ENCODE data around the gene MID1. TPM values are rescaled to one million over a fixed set of nuclear protein-coding genes. Genes with fewer than 3 reads are reported as not detected.

MID1 gene
- total RNA-seq, 6 experiments from 2014 or later: 17.9 to 21.8 (median 18.6) TPM

- TF ChIP-seq CTCF (IDR thresholded peaks at IDR 0.05): no peak
- peaks cover 12% of the 10 kb centered on the region; the same call in 1 of the 2 replicates for H3K4me1 Mint-ChIP-seq (ENCODE audit: low read depth)
- no peak for DNase-seq
- no peaks in the 10 kb centered on the region for H3K36me3 Mint-ChIP-seq (ENCODE audit: low read depth)
- no peaks in the 10 kb centered on the region for H3K27me3 Mint-ChIP-seq (ENCODE audit: insufficient read depth)
- H3K27ac Mint-ChIP-seq: no peak overlapping the region
- H3K4me3 Mint-ChIP-seq: no peak overlapping the region
- H3K9me3 Mint-ChIP-seq: no peaks in the 10 kb centered on the region
These were observed 77.8 kb downstream of the MID1 start for GRCh38 chrX:10542586-10542985.

GRCh38 chrX:10538831-10539230 lies 81.6 kb downstream of the MID1 start:
- H3K9me3 Mint-ChIP-seq: no peaks in the 10 kb centered on the region
- H3K27ac Mint-ChIP-seq: no peak overlapping the region
- no peak overlapping the region for H3K4me3 Mint-ChIP-seq
- TF ChIP-seq CTCF (IDR thresholded peaks at IDR 0.05): no peak
- no peaks in the 10 kb centered on the region for H3K27me3 Mint-ChIP-seq (ENCODE audit: insufficient read depth)
- no peak for DNase-seq
- peaks cover 19% of the 10 kb centered on the region for H3K4me1 Mint-ChIP-seq (ENCODE audit: low read depth)
- no peaks in the 10 kb centered on the region for H3K36me3 Mint-ChIP-seq (ENCODE audit: low read depth)

GRCh38 chrX:10537308-10537707 lies 83.1 kb downstream of the MID1 start:
- DNase-seq: no peak
- Mint-ChIP-seq H3K27ac (no peak overlapping the region), H3K9me3 (no peaks in the 10 kb centered on the region), H3K4me1 (ENCODE audit: low read depth) (peaks cover 24% of the 10 kb centered on the region), H3K36me3 (ENCODE audit: low read depth) (no peaks in the 10 kb centered on the region), H3K4me3 (no peak overlapping the region), H3K27me3 (ENCODE audit: insufficient read depth) (no peaks in the 10 kb centered on the region)
- TF ChIP-seq CTCF (IDR thresholded peaks at IDR 0.05): no peak

GRCh38 chrX:10536744-10537143 lies 83.6 kb downstream of the MID1 start:
- Mint-ChIP-seq H3K9me3 (no peaks in the 10 kb centered on the region), H3K27ac (no peak overlapping the region; the same call in 1 of the 2 replicates), H3K36me3 (ENCODE audit: low read depth) (no peaks in the 10 kb centered on the region), H3K4me3 (no peak overlapping the region), H3K4me1 (ENCODE audit: low read depth) (peaks cover 24% of the 10 kb centered on the region), H3K27me3 (ENCODE audit: insufficient read depth) (no peaks in the 10 kb centered on the region)
- no peak for DNase-seq
- no peak for TF ChIP-seq CTCF (IDR thresholded peaks at IDR 0.05)

GRCh38 chrX:10534611-10535010 lies 85.8 kb downstream of the MID1 start:
- no peak for DNase-seq
- Mint-ChIP-seq H3K9me3 (no peaks in the 10 kb centered on the region), H3K36me3 (ENCODE audit: low read depth) (no peaks in the 10 kb centered on the region), H3K27ac (no peak overlapping the region), H3K4me1 (ENCODE audit: low read depth) (peaks cover 30% of the 10 kb centered on the region), H3K27me3 (ENCODE audit: insufficient read depth) (no peaks in the 10 kb centered on the region), H3K4me3 (no peak overlapping the region)
- no peak for TF ChIP-seq CTCF (IDR thresholded peaks at IDR 0.05)
